A549 (cell line): ENCODE results near the gene GLO1. TPM values are rescaled to one million over a fixed set of nuclear protein-coding genes. Genes with fewer than 3 reads are reported as not detected.

ENCODE experiments used
- ATAC-seq, 2 experiments: fragments of 200-7000 bp in 1 of 2; fragments of >200 bp in 1 of 2; cut with Nextera tagmentation in 1 of 2; cut with Tn5 transposase in 1 of 2; 3 replicates each; pipeline versions ENCODE4 v1.8.0 to v1.9.1; 2018 to 2020; ENCODE audit warnings: mild to moderate bottlenecking in 1 of 2, moderate library complexity in 1 of 2
- CTCF ChIA-PET: fragments of 300-600 bp; sonication (Branson Sonifier 250); formaldehyde crosslinking; extraction: SDS; loops from one replicate; lab custom pipeline; 2021; ENCODE audit warnings: antibody characterized with exemption, inconsistent platforms; lab: Yijun Ruan, JAX
- POLR2A ChIA-PET: fragments of 350-600 bp; formaldehyde crosslinking; extraction: SDS; loops from one replicate; lab custom pipeline; 2021; ENCODE audit warnings: antibody characterized with exemption, inconsistent platforms; lab: Yijun Ruan, JAX
- DNase-seq, 2 experiments: peaks; one replicate each; pipeline versions ENCODE4 v3.0.0 to v3.0.0-alpha.2; 2011 to 2016; ENCODE audit warnings: low read depth in 1 of 2, low spot score in 1 of 2
- FAIRE-seq: peaks from 2 replicates; lab custom pipeline; 2011; peaks lifted over from hg19 to GRCh38; lab: Jason Lieb, UNC
- H3K27ac ChIP-seq, 2 experiments: fragments of >200 bp; sonication (Bioruptor Twin); formaldehyde crosslinking; 3 replicates each; pipeline ENCODE4 v1.5.1; 2016 to 2017
- H3K4me1 ChIP-seq: fragments of >200 bp; sonication (Bioruptor Twin); formaldehyde crosslinking; 3 replicates; pipeline ENCODE4 v1.6.1; 2016
- H3K4me2 ChIP-seq: fragments of >200 bp; sonication (Bioruptor Twin); formaldehyde crosslinking; 3 replicates; pipeline ENCODE4 v1.6.1; 2016
- H3K4me3 ChIP-seq: fragments of >200 bp; sonication (Bioruptor Twin); formaldehyde crosslinking; 3 replicates; pipeline ENCODE4 v1.5.1; 2016
- H3K9me3 ChIP-seq: fragments of >200 bp; sonication (Bioruptor Twin); formaldehyde crosslinking; 3 replicates; pipeline ENCODE4 v1.6.1; 2016
- ATOH8 ChIP-seq: fragments of 250-450 bp; sonication (Bioruptor Pico); IDR thresholded peaks from 2 replicates; pipeline ENCODE4 v1.5.0; 2020; ENCODE audit warnings: low read depth, mild to moderate bottlenecking, moderate library complexity
- CEBPB ChIP-seq, 2 experiments: fragments of >200 bp in 1 of 2; sonication (Bioruptor Twin) in 1 of 2; formaldehyde crosslinking in 1 of 2; IDR thresholded peaks; 2 replicates each; pipeline ENCODE4 v1.6.1; 2012 to 2016
- E2F6 ChIP-seq: IDR thresholded peaks from 2 replicates; pipeline ENCODE4 v1.6.1; 2012; ENCODE audit warnings: low read depth, borderline replicate concordance
- EHF ChIP-seq: fragments of 250-450 bp; sonication (Bioruptor Pico); IDR thresholded peaks from 2 replicates; pipeline ENCODE4 v1.5.0; 2020; ENCODE audit warnings: mild to moderate bottlenecking
- ESRRA ChIP-seq: fragments of 150-350 bp; IDR thresholded peaks from 2 replicates; pipeline ENCODE4 v1.6.1; 2014; ENCODE audit warnings: mild to moderate bottlenecking, low read length, borderline replicate concordance
- FOSB ChIP-seq: fragments of 250-450 bp; sonication (Bioruptor Pico); IDR thresholded peaks from 2 replicates; pipeline ENCODE4 v1.5.0; 2020; ENCODE audit warnings: mild to moderate bottlenecking, moderate library complexity
- FOSL2 ChIP-seq, 2 experiments: fragments of 450-650 bp in 1 of 2; fragments of >200 bp in 1 of 2; sonication (Bioruptor Twin) in 1 of 2; formaldehyde crosslinking; IDR thresholded peaks; 2 replicates each; pipeline versions ENCODE4 v1.5.0 to v1.6.1; 2016 to 2020; ENCODE audit warnings: mild to moderate bottlenecking in 1 of 2, moderate library complexity in 1 of 2
- GATA3 ChIP-seq: IDR thresholded peaks from 2 replicates; pipeline ENCODE4 v1.6.1; 2012; ENCODE audit warnings: borderline replicate concordance
- HOXB5 ChIP-seq: fragments of 250-450 bp; sonication (Bioruptor Pico); IDR thresholded peaks from 2 replicates; pipeline ENCODE4 v1.5.0; 2020; ENCODE audit warnings: mild to moderate bottlenecking, moderate library complexity
- JUN ChIP-seq, 2 experiments: fragments of >200 bp; sonication (Bioruptor Twin); formaldehyde crosslinking; IDR thresholded peaks; 2 replicates in 1 of 2; 3 replicates in 1 of 2; pipeline ENCODE4 v1.6.1; 2016 to 2017
- KDM1A ChIP-seq: fragments of 200-600 bp; sonication (generic); IDR thresholded peaks from 2 replicates; pipeline ENCODE4 v1.6.1; 2016; ENCODE audit warnings: low read depth, mild to moderate bottlenecking
- KDM5A ChIP-seq: fragments of 200-600 bp; sonication (generic); IDR thresholded peaks from 2 replicates; pipeline ENCODE4 v1.6.1; 2016; ENCODE audit warnings: antibody characterized with exemption, mild to moderate bottlenecking
- MAFK ChIP-seq: fragments of 450-650 bp; IDR thresholded peaks from 2 replicates; pipeline ENCODE4 v1.6.1; 2014; ENCODE audit not compliant: partially characterized antibody
- MAZ ChIP-seq: fragments of 150-350 bp; IDR thresholded peaks from 2 replicates; pipeline ENCODE4 v1.6.1; 2014; ENCODE audit warnings: antibody characterized with exemption, low read depth, low read length, borderline replicate concordance
- NPAS2 ChIP-seq: fragments of 250-450 bp; sonication (Bioruptor Pico); IDR thresholded peaks from 2 replicates; pipeline ENCODE4 v1.8.0; 2022; ENCODE audit warnings: mild to moderate bottlenecking, moderate library complexity, borderline replicate concordance
- POLR2AphosphoS2 ChIP-seq: conservative IDR thresholded peaks from 2 replicates; pipeline ENCODE4 v1.6.1; 2012; ENCODE audit warnings: low read length, improper control_type of control experiment, inconsistent platforms
- RAD21 ChIP-seq, 2 experiments: fragments of >200 bp in 1 of 2; sonication (Bioruptor Twin) in 1 of 2; formaldehyde crosslinking in 1 of 2; IDR thresholded peaks in 1 of 2; conservative IDR thresholded peaks in 1 of 2; 2 replicates in 1 of 2; 3 replicates in 1 of 2; pipeline ENCODE4 v1.6.1; 2012 to 2018; ENCODE audit warnings: inconsistent platforms in 1 of 2
- RARB ChIP-seq: fragments of 250-450 bp; sonication (Bioruptor Pico); IDR thresholded peaks from 2 replicates; pipeline ENCODE4 v1.8.0; 2021; ENCODE audit warnings: mild to moderate bottlenecking, moderate library complexity
- RCOR1 ChIP-seq: fragments of 150-350 bp; IDR thresholded peaks from 2 replicates; pipeline ENCODE4 v1.6.1; 2014; ENCODE audit warnings: antibody characterized with exemption, low read length, low read depth
- RFX5 ChIP-seq: fragments of 450-650 bp; IDR thresholded peaks from 2 replicates; pipeline ENCODE4 v1.7.1; 2014; ENCODE audit warnings: antibody characterized with exemption, mild to moderate bottlenecking, moderate library complexity
- RNF2 ChIP-seq: fragments of 200-600 bp; sonication (generic); IDR thresholded peaks from 2 replicates; pipeline ENCODE4 v1.6.1; 2016; ENCODE audit warnings: low read depth, mild to moderate bottlenecking, antibody characterized with exemption, moderate library complexity, borderline replicate concordance
- SREBF2 ChIP-seq: fragments of 450-650 bp; IDR thresholded peaks from 2 replicates; pipeline ENCODE4 v1.6.1; 2014; ENCODE audit warnings: mild to moderate bottlenecking, moderate library complexity
- TFCP2L1 ChIP-seq: fragments of 250-450 bp; sonication (Bioruptor Pico); IDR thresholded peaks from 2 replicates; pipeline ENCODE4 v1.5.0; 2021; ENCODE audit warnings: mild to moderate bottlenecking
- ZFP36 ChIP-seq: fragments of 450-650 bp; IDR thresholded peaks from 2 replicates; pipeline ENCODE4 v1.6.1; 2014; ENCODE audit warnings: borderline replicate concordance; ENCODE audit not compliant: partially characterized antibody
- WGBS: methylation state at CpG from one replicate; pipeline ENCODE4 v1.1.6; 2017; ENCODE audit errors: missing lambda C conversion rate; 5-methylcytosine and 5-hydroxymethylcytosine counted together
- polyA plus RNA-seq, 4 experiments: library from polyadenylated mRNA; depleted of rRNA in 3 of 4; stranded (reverse); fragments of >200 nt; fragmentation: RNase III in 1 of 4; extraction: RNeasy Plus Mini Kit Qiagen cat#74134 plus additional on column Dnase treatment in 1 of 4; gene quantifications; 2 replicates in 3 of 4; 3 replicates in 1 of 4; pipeline ENCODE4 v1.2.3, GENCODE V29; 2011 to 2017
- TF ChIP-seq, protein P1 (sequence below): fragments of 200-600 bp; sonication (generic); IDR thresholded peaks from 2 replicates; pipeline ENCODE4 v1.6.1; 2016; ENCODE audit warnings: antibody characterized with exemption, mild to moderate bottlenecking, moderate library complexity
- TF ChIP-seq, protein P2 (sequence below): fragments of >200 bp; sonication (Bioruptor Twin); formaldehyde crosslinking; IDR thresholded peaks from 3 replicates; pipeline ENCODE4 v1.6.1; 2016

GLO1 gene
- polyA plus RNA-seq, 2 of the 4 experiments (the other 2 are of a cell fraction) = 105 to 128 TPM

GRCh38 chr6:38638941-38639497 lies 63.9 kb downstream of the GLO1 start:
- DNase-seq (peak; percentile 31), FAIRE-seq (no peak)
- POLR2A ChIA-PET = interaction anchor here (0.6 to 0.9 kb wide), 6 partner anchors 20 to 905 kb away, joined by 3 to 5 read pairs (median 4); no protein-coding TSS in a partner anchor

GRCh38 chr6:38637756-38638155 lies 65.2 kb downstream of the GLO1 start:
- no peak for ATAC-seq
- H3K9me3 ChIP-seq = no peaks in the 10 kb centered on the region
- ChIA-PET POLR2A (no interaction called here), CTCF (no interaction called here)
- H3K27ac ChIP-seq = no peak overlapping the region
- H3K4me1 ChIP-seq = peaks cover 8% of the 10 kb centered on the region; the same call in 1 of the 3 replicates
- DNase-seq = no peak
- H3K4me3 ChIP-seq = no peak overlapping the region
- no peak overlapping the region for H3K4me2 ChIP-seq
- 87% methylated on average over 5 of the region's 5 CpGs for WGBS
- TF ChIP-seq ZFP36 = no peak
- TF ChIP-seq FOSB (CRISPR knock-in tag) = no peak
- TF ChIP-seq, protein P1, sequence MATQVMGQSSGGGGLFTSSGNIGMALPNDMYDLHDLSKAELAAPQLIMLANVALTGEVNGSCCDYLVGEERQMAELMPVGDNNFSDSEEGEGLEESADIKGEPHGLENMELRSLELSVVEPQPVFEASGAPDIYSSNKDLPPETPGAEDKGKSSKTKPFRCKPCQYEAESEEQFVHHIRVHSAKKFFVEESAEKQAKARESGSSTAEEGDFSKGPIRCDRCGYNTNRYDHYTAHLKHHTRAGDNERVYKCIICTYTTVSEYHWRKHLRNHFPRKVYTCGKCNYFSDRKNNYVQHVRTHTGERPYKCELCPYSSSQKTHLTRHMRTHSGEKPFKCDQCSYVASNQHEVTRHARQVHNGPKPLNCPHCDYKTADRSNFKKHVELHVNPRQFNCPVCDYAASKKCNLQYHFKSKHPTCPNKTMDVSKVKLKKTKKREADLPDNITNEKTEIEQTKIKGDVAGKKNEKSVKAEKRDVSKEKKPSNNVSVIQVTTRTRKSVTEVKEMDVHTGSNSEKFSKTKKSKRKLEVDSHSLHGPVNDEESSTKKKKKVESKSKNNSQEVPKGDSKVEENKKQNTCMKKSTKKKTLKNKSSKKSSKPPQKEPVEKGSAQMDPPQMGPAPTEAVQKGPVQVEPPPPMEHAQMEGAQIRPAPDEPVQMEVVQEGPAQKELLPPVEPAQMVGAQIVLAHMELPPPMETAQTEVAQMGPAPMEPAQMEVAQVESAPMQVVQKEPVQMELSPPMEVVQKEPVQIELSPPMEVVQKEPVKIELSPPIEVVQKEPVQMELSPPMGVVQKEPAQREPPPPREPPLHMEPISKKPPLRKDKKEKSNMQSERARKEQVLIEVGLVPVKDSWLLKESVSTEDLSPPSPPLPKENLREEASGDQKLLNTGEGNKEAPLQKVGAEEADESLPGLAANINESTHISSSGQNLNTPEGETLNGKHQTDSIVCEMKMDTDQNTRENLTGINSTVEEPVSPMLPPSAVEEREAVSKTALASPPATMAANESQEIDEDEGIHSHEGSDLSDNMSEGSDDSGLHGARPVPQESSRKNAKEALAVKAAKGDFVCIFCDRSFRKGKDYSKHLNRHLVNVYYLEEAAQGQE = no peak
- TF ChIP-seq HOXB5 (CRISPR knock-in tag) = no peak
- no peak for TF ChIP-seq RNF2
- no peak for TF ChIP-seq RAD21 (conservative IDR thresholded peaks at IDR 0.05 in 1 of 2, IDR thresholded peaks at IDR 0.05 in 1 of 2)
- TF ChIP-seq TFCP2L1 = no peak
- no peak for TF ChIP-seq SREBF2
- TF ChIP-seq KDM5A = no peak
- no peak for TF ChIP-seq ATOH8 (CRISPR knock-in tag)
- TF ChIP-seq, all 56 proteins: peak for 0
- FAIRE-seq = no peak

More at GRCh38 chr6:38638941-38639497, 63.9 kb downstream of the GLO1 start:
- H3K27ac ChIP-seq = peak overlapping the region; percentile 97
- peak; percentile 78 to 79 for ATAC-seq
- CTCF ChIA-PET = interaction anchor here (1.0 kb wide), 1 partner anchor 14 kb away, joined by 3 read pairs; no protein-coding TSS in a partner anchor
- H3K4me2 ChIP-seq = peak overlapping the region; percentile 97
- no peaks in the 10 kb centered on the region for H3K9me3 ChIP-seq
- peaks cover 8% of the 10 kb centered on the region; the same call in 1 of the 3 replicates for H3K4me1 ChIP-seq
- 6% methylated on average over 15 of the region's 15 CpGs for WGBS
- H3K4me3 ChIP-seq = peak overlapping the region; percentile 77
- TF ChIP-seq MAZ (no peak), KDM1A (no peak), GATA3 (no peak), NPAS2 (no peak), CEBPB (IDR thresholded peaks at IDR 0.05) (no peak), JUN (IDR thresholded peaks at IDR 0.05) (no peak), RFX5 (no peak), POLR2AphosphoS2 (no peak), RARB (CRISPR knock-in tag) (no peak), E2F6 (no peak), FOSL2 (IDR thresholded peaks at IDR 0.05) (no peak), FOSL2 (CRISPR knock-in tag; IDR thresholded peaks at IDR 0.05) (no peak), ESRRA (no peak), EHF (CRISPR knock-in tag) (no peak), RCOR1 (no peak), ATOH8 (CRISPR knock-in tag) (no peak), MAFK (no peak)
- TF ChIP-seq, protein P2, sequence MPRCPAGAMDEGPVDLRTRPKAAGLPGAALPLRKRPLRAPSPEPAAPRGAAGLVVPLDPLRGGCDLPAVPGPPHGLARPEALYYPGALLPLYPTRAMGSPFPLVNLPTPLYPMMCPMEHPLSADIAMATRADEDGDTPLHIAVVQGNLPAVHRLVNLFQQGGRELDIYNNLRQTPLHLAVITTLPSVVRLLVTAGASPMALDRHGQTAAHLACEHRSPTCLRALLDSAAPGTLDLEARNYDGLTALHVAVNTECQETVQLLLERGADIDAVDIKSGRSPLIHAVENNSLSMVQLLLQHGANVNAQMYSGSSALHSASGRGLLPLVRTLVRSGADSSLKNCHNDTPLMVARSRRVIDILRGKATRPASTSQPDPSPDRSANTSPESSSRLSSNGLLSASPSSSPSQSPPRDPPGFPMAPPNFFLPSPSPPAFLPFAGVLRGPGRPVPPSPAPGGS = no peak
- TF ChIP-seq, protein P1 = no peak
